IMR-90 (cell line): Measurements from ENCODE around the gene SPACDR. TPM values are rescaled to one million over a fixed set of nuclear protein-coding genes. Genes with fewer than 3 reads are reported as not detected.

Experiments used
- ATAC-seq: fragments of 200-7000 bp; cut with Tn5 transposase; 2 replicates; pipeline ENCODE4 v1.9.1; 2020; ENCODE audit warnings: low read depth, mild to moderate bottlenecking, moderate library complexity
- BruUV-seq: library from RNA; stranded (reverse); fragments of 400-500 nt; replicated peaks from 2 replicates; lab custom pipeline; 2021; lab: Mats Ljungman, UMichigan
- CTCF ChIA-PET: fragments of 300-600 bp; formaldehyde crosslinking; extraction: SDS; loops from one replicate; lab custom pipeline; 2021; ENCODE audit warnings: antibody characterized with exemption; lab: Yijun Ruan, JAX
- POLR2A ChIA-PET: fragments of 300-600 bp; sonication (Branson Sonifier 250); formaldehyde crosslinking; loops from one replicate; lab custom pipeline; 2022; ENCODE audit warnings: antibody characterized with exemption; ENCODE audit not compliant: unreplicated experiment; lab: Charles Lee
- DNase-seq: peaks from one replicate; pipeline ENCODE4 v3.0.0; 2013
- H2AFZ ChIP-seq: replicated peaks from 2 replicates; pipeline ENCODE3; 2013; ENCODE audit warnings: low read length, mild to moderate bottlenecking; ENCODE audit not compliant: poor library complexity
- H2AK5ac ChIP-seq: 2 replicates; pipeline ENCODE4 v1.6.1; 2013; ENCODE audit warnings: low read depth, low read length, inconsistent platforms
- H2AK9ac ChIP-seq: replicated peaks from 2 replicates; pipeline ENCODE3; 2013; ENCODE audit warnings: mild to moderate bottlenecking, low read depth, low read length, moderate library complexity; ENCODE audit not compliant: poor library complexity
- H2BK120ac ChIP-seq: 2 replicates; pipeline ENCODE4 v1.6.1; 2013; ENCODE audit warnings: low read depth, low read length, inconsistent platforms
- H2BK15ac ChIP-seq: 3 replicates; pipeline ENCODE4 v1.6.1; 2013; ENCODE audit warnings: low read depth, low read length, inconsistent platforms
- H2BK20ac ChIP-seq: 2 replicates; pipeline ENCODE4 v1.6.1; 2013; ENCODE audit warnings: low read depth, mild to moderate bottlenecking, inconsistent platforms, low read length, moderate library complexity
- H2BK5ac ChIP-seq: 2 replicates; pipeline ENCODE4 v1.6.1; 2013; ENCODE audit warnings: mild to moderate bottlenecking, low read depth, low read length, inconsistent platforms; ENCODE audit not compliant: poor library complexity, severe bottlenecking
- H3K14ac ChIP-seq: replicated peaks from 2 replicates; pipeline ENCODE4 v1.6.1; 2013; ENCODE audit warnings: low read depth, low read length, inconsistent platforms
- H3K18ac ChIP-seq: 2 replicates; pipeline ENCODE4 v1.6.1; 2013; ENCODE audit warnings: low read depth, low read length, control low read depth
- H3K23ac ChIP-seq: 2 replicates; pipeline ENCODE4 v1.6.1; 2013; ENCODE audit warnings: low read depth, low read length, inconsistent platforms
- H3K27ac ChIP-seq: 2 replicates; pipeline ENCODE4 v1.5.1; 2013; ENCODE audit warnings: mild to moderate bottlenecking, control low read depth, low read length; ENCODE audit not compliant: insufficient read depth
- H3K27me3 ChIP-seq: 2 replicates; pipeline ENCODE4 v1.6.1; 2013; ENCODE audit warnings: low read length; ENCODE audit not compliant: control insufficient read depth, insufficient read depth
- H3K36me3 ChIP-seq: 2 replicates; pipeline ENCODE4 v1.6.1; 2013; ENCODE audit warnings: low read length, mixed read lengths; ENCODE audit not compliant: control insufficient read depth, insufficient read depth
- H3K4ac ChIP-seq: 2 replicates; pipeline ENCODE4 v1.6.1; 2013; ENCODE audit warnings: low read depth, low read length, inconsistent platforms
- H3K4me1 ChIP-seq: 2 replicates; pipeline ENCODE4 v1.6.1; 2013; ENCODE audit warnings: low read length, mixed read lengths; ENCODE audit not compliant: control insufficient read depth, insufficient read depth
- H3K4me2 ChIP-seq: 2 replicates; pipeline ENCODE4 v1.6.1; 2013; ENCODE audit warnings: low read depth, mild to moderate bottlenecking, control low read depth, low read length, moderate library complexity
- H3K4me3 ChIP-seq: 2 replicates; pipeline ENCODE4 v1.5.1; 2013; ENCODE audit warnings: low read depth, mild to moderate bottlenecking, control low read depth, low read length, moderate library complexity; ENCODE audit not compliant: insufficient read depth
- H3K56ac ChIP-seq: 2 replicates; pipeline ENCODE4 v1.6.1; 2013; ENCODE audit warnings: low read length, inconsistent platforms; ENCODE audit not compliant: insufficient read depth; ENCODE audit errors: extremely low read depth
- H3K79me1 ChIP-seq, 2 experiments: 2 replicates each; pipeline ENCODE4 v1.6.1; 2013; ENCODE audit warnings: low read length in 2 of 2, inconsistent platforms in 1 of 2, low read depth in 1 of 2
- H3K9ac ChIP-seq: 2 replicates; pipeline ENCODE4 v1.6.1; 2013; ENCODE audit warnings: low read depth, low read length, control low read depth
- H3K9me1 ChIP-seq: 2 replicates; pipeline ENCODE4 v1.6.1; 2013; ENCODE audit warnings: low read length, inconsistent platforms; ENCODE audit not compliant: insufficient read depth
- H3K9me3 ChIP-seq: 2 replicates; pipeline ENCODE4 v1.6.1; 2013; ENCODE audit warnings: low read length; ENCODE audit not compliant: control insufficient read depth, insufficient read depth
- H4K20me1 ChIP-seq: 2 replicates; pipeline ENCODE4 v1.6.1; 2013; ENCODE audit warnings: low read length, inconsistent platforms; ENCODE audit not compliant: insufficient read depth
- H4K5ac ChIP-seq: 2 replicates; pipeline ENCODE4 v1.6.1; 2013; ENCODE audit warnings: mild to moderate bottlenecking, low read depth, low read length, control low read depth
- H4K8ac ChIP-seq, 2 experiments: 2 replicates each; pipeline ENCODE4 v1.6.1; 2013; ENCODE audit warnings: low read depth in 2 of 2, low read length in 2 of 2, control low read depth in 1 of 2, inconsistent platforms in 1 of 2
- H4K91ac ChIP-seq: 2 replicates; pipeline ENCODE4 v1.6.1; 2013; ENCODE audit warnings: low read depth, low read length, inconsistent platforms; ENCODE audit not compliant: insufficient read depth
- CTCF ChIP-seq: conservative IDR thresholded peaks from 2 replicates; pipeline ENCODE4 v1.5.1; 2012; ENCODE audit warnings: mild to moderate bottlenecking, low read depth, low read length, improper control_type of control experiment
- ELK1 ChIP-seq: fragments of 150-350 bp; IDR thresholded peaks from 2 replicates; pipeline ENCODE4 v1.6.1; 2016; ENCODE audit warnings: low read depth, mild to moderate bottlenecking, low read length, moderate library complexity, borderline replicate concordance
- POLR2A ChIP-seq: IDR thresholded peaks from 2 replicates; pipeline ENCODE4 v1.6.1; 2012; ENCODE audit warnings: mild to moderate bottlenecking, low read depth, low read length
- SMC3 ChIP-seq: fragments of 150-350 bp; IDR thresholded peaks from 2 replicates; pipeline ENCODE4 v1.6.1; 2016; ENCODE audit warnings: low read depth, mild to moderate bottlenecking, antibody characterized with exemption, low read length, moderate library complexity
- WGBS, 2 experiments: methylation state at CpG; one replicate each; pipeline versions ENCODE4 v1.1.5 to v1.1.7; 2013; ENCODE audit warnings: missing lambda C conversion rate in 2 of 2; ENCODE audit not compliant: insufficient read length in 1 of 2; ENCODE audit errors: extremely low coverage in 2 of 2; 5-methylcytosine and 5-hydroxymethylcytosine counted together
- dilution Hi-C: fragments of 300-500 bp; cut with HindIII; formaldehyde crosslinking; loops from one replicate; pipeline ENCODE4 v1.14.3; 2018; ENCODE audit warnings: low sequenced_read_pairs; ENCODE audit not compliant: unreplicated experiment
- in situ Hi-C: fragments of 300-500 bp; cut with MboI; formaldehyde crosslinking; loops from 3 replicates; pipeline ENCODE4 v1.14.3; 2019; ENCODE audit warnings: low sequenced_read_pairs, inconsistent platforms, mixed read lengths
- intact Hi-C: fragments of 100-400 bp; cut with micrococcal nuclease; formaldehyde crosslinking; loops from 2 replicates; pipeline ENCODE4 v1.10.0; 2022
- polyA plus RNA-seq, 3 experiments: library from polyadenylated mRNA; depleted of rRNA; stranded (reverse); fragments of >200 nt; gene quantifications; 2 replicates each; pipeline ENCODE4 v1.2.3, GENCODE V29; 2012; ENCODE audit warnings: low replicate concordance in 1 of 3
- total RNA-seq: library from RNA; depleted of rRNA; stranded (reverse); fragments of >200 nt; gene quantifications from 2 replicates; pipeline ENCODE4 v1.2.3, GENCODE V29; 2012

SPACDR gene
- total and polyA plus RNA-seq, 2 of the 4 experiments (the other 2 are of a cell fraction), result 0.54 to 2.1 TPM

- Histone ChIP-seq H3K4ac (no peak overlapping the region), H2BK20ac (peak overlapping the region; percentile 34; the same call in 1 of the 2 replicates), H3K9me3 (no peaks in the 10 kb centered on the region), H4K20me1 (0 out of 2 replicates have a peak, but pooled peaks cover 3% of the 10 kb centered on the region), H3K27ac (no peak overlapping the region), H2AK5ac (no peak overlapping the region), H3K79me1 (peaks cover 15 to 36% of the 10 kb centered on the region in 2 experiments), H3K9me1 (peaks cover 17% of the 10 kb centered on the region), H3K14ac (no peak overlapping the region), H2BK120ac (peak overlapping the region; percentile 30; the same call in 1 of the 2 replicates), H4K91ac (peak overlapping the region; percentile 17; the same call in 1 of the 2 replicates), H4K5ac (no peak overlapping the region), H3K18ac (no peak overlapping the region), H2BK15ac (0 out of 3 replicates have a peak overlapping the region, but pooled peaks have one; percentile 52), H3K23ac (no peak overlapping the region), H3K9ac (no peak overlapping the region), H2AFZ (no peak overlapping the region), H3K56ac (no peak overlapping the region), H3K36me3 (peaks cover 17% of the 10 kb centered on the region), H2BK5ac (peak overlapping the region; percentile 38), H4K8ac (no peak overlapping the region; a peak in 1 of 4 replicates), H3K4me1 (peaks cover 10% of the 10 kb centered on the region), H3K27me3 (no peaks in the 10 kb centered on the region), H3K4me2 (no peak overlapping the region), H3K4me3 (no peak overlapping the region), H2AK9ac (no peak overlapping the region)
- intact Hi-C loops (no loop called here), in situ Hi-C loops (loop anchor here (25.0 kb wide), 1 partner anchor 674 kb away; no protein-coding TSS in a partner anchor), dilution Hi-C loops (no loop called here)
- ATAC-seq (no peak), DNase-seq (no peak)
- TF ChIP-seq SMC3 (no peak), CTCF (no peak), POLR2A (no peak), ELK1 (no peak)
- WGBS, 2 experiments, result no CpG with 5 or more reads among the region's 2 CpGs
- BruUV-seq, result no TSS peak
- ChIA-PET POLR2A (no interaction called here), CTCF (interaction anchor here (0.6 kb wide), 1 partner anchor 12 kb away, joined by 4 read pairs; no protein-coding TSS in a partner anchor)
Observed at GRCh38 chr7:100438172-100438571, 25.9 kb downstream of the SPACDR start.
